CD4-positive, alpha-beta T cell treated with Interleukin-6 at 100 ng/mL for 8 hours (primary cell): ENCODE data around the gene SLC66A2.

ENCODE experiments used
- DNase-seq: peaks from one replicate; pipeline ENCODE4 v3.0.0-alpha.2; 2020; ENCODE audit warnings: mixed read lengths, low spot score

Gene SLC66A2

GRCh38 chr18:79950515-79951341, 725 bp downstream of the SLC66A2 start:
- DNase-seq = no peak

- DNase-seq = no peak
Measured at GRCh38 chr18:79949697-79950487, 1.6 kb downstream of the SLC66A2 start.

GRCh38 chr18:79948719-79949411, 2.6 kb downstream of the SLC66A2 start:
- DNase-seq = no peak

- DNase-seq = no peak
Measured at GRCh38 chr18:79947881-79948610, 3.4 kb downstream of the SLC66A2 start.

DNA sequence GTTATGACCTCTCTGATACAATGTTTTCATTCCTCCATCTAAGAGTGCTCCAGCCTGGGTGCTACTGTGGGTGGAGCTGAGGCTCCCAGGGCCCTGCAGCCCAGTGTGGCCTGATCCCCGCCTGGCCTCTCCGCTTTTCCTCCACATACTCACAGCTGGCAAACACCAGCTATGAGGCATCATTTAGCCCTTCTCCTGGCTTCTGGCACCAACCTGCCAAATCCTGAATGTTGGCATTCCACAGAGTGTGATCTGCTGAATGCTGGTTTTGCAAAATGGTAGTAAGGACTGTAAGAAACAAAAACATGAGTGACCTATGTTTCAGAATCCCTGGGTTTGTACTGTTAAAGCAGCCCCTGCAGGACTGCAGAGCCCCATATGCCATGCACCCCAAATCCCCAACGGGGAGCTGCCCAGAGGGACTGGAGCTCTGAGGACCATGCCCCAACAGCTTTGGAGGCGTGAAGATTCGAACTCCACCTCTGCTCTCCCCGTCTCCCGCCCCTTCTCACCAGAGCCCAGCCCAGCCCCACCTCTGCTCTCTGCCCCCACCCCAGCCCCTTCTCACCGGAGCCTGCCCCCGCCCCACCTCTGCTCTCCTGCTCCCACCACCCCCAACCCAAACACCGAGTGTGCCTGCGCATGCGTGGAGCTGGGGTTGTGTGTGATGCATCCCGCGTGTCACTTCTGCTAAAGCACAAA, 4.2 kb downstream of the SLC66A2 start:
- no peak for DNase-seq

DNA sequence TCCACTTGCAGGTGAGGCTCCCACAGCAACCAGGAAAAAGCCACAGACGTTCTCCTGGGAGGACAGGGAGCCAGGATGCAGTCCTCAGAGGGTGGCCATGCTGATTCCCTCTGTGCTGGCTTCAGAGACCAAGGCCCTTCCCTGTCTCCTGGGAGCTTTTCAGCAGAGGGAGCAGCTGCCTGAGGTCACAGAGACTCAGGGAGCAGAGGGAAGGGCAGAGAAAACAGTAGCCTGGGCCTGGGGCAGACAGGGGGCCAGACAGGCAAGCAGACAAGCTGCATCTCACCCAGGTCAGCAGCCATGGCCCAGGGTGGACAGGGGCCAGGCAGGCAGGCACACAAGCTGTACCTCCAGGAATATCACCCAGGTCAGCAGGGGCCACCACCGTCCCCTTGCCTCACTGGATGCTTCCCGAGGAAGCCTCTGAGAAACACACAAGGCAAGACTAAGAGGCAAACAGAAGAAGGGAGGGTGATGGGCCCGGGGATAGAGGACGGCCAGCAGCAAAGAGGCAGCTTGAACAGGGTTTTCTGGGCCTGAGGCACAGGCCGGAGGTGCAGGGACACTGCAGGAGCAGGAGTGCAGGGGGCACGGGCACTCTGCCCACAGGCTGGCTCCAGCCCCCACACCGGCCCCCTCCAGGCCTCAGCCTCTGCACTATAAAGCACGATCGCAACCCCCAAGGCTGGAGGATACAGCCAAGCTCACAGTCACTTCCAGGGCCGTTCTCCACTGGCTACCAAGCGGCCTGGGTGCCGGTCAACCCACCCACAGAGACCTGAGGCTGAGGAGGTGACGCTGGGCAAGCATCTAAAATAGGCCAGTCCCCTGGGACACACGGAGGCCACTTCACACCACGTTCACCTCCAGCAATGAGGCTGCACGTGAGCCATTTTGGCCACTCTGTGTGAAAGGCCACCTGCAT, 6.1 kb downstream of the SLC66A2 start:
- DNase-seq = no peak

GRCh38 chr18:79944746-79945117, 6.7 kb downstream of the SLC66A2 start:
- no peak for DNase-seq

GRCh38 chr18:79944126-79944731, 7.2 kb downstream of the SLC66A2 start:
- no peak for DNase-seq

GRCh38 chr18:79943608-79944125, 7.8 kb downstream of the SLC66A2 start:
- no peak for DNase-seq

DNA sequence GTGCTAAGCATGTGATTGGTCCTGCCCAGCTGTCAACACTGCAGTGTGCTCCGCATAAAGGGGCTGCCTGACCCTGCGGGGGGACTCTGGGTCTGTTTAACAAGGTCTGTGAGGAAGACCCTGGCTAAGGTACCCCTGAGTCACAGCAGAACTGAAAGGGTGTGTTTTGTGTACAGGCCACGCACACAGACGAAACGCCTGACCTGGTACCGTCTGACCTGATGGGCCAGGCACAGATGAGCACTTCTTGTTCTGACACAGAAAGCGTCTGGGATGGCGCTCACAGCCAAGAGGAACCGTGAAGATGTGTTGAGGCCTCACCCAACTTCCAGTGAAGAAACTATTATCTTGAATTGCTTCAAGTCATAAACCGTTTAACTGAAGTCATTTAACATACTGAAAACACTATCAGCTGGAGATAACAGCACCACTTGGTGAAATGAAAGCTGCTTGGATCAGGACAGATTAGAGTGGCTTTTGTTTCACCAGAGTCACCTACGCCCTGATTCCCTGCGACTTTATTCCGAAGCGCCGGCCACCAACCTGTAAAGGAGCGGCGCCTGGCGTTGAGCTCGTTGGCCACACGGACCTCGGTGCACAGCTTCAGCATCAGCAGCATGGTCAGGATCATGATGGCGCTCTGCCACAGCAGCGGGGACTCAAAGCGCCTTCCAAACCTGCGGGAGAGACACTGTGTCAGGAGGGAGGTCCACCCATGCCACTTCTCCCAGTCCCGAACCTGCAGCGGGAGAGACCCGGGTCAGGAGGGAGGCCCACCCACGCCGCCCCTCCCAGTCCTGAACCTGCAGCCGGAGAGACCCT, 8.5 kb downstream of the SLC66A2 start:
- DNase-seq = no peak

DNA sequence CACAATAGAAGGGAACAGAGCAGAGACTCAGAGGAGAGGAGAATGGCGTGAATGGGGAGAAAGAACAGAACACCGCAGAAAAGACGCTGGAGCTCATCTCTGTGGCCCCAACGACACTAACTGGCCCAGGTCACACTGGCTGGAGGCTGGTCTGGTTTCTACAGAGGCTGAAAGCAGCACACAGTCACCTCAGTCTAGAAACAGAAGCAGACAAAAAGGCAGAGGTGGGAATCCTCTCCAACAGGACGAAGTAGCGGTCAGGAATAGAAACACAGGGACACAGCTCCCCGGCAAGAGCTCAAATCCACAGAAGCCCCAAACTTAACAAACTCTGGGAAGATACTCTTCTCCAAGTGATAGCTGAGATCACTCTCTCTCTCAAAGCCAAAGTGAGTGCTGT, 9.2 kb downstream of the SLC66A2 start:
- no peak for DNase-seq

DNA sequence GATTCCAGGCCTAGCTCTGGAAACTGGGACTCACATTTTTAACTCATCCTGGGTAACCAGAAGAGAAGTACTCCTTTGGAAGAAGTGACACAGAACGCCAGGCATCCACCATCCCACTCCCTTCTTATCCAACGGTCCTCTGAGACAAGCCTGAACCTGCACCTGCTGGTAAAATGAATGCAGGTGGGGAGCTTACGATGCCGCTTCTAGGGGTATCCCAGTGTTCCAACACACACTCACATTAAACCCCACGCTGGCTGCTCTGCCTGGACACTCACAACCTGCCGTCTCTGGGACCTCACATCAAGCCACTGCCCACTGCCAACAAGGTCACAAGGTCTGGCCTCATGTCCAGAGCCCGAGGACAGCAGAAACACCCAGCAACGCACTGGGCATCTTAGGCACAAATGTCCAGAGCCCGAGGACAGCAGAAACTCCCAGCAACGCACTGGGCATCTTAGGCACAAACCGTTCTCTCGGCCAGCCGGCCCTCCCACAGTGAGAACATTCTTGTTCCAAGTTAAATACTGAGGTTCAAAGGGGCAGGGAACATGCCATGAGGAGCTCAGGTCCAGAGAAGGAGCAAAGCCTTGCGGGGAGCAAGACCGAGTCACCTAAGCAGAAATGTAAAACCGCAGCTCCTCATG, 9.9 kb downstream of the SLC66A2 start:
- DNase-seq = no peak

DNA sequence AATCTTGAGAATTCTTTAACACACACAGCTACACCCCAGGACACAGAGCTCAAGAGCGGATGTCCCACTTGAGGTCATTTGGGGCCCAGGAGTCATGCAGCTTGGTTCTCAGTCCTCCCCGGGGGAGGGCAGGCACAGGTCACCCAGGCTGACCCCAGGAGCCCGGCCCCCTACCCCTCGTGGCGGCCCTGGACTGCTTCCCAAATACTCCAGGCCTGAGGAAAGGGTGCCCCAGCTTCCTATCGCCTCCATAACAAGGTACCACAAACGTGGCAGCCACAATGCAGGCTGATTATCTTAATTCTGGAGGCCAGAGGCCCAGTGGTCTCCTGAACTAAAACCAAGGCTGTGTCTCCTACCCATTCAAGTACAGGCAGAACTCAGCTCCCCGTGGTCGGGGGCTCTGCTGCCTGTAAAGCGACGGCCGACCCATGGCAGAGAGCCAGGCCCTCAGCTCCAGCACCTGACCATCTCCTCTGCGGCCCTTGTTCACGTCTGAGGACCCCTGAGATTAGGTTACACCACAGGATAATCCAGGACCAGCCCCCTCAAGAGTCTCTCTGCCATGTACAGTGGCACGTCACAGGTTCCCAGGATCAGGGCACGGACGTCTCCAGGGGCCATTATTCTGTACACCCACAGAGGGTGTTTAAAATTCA, 10.5 kb downstream of the SLC66A2 start:
- no peak for DNase-seq

GRCh38 chr18:79940126-79940813, 11.2 kb downstream of the SLC66A2 start:
- no peak for DNase-seq

- DNase-seq = no peak
Measured at GRCh38 chr18:79939096-79939495, 12.4 kb downstream of the SLC66A2 start.

DNA sequence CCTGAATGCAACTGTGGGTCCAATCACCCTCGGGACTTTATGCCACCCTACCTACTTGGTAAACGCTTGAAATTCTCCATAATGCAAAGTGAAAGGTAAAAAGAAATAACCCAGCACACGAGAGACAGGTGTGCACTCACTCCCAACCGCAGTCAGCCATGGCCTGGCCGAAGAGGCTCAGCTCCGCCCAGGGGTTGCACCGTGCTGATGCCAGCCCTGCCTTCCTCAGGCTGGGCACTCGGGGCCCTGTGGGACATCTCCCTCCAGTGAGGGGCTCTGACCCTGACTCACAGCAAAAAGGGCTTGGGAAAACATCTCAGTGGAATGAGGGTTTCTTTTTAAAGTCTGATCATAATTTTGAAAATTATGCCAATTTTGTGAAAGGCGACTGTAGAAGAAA, 13.3 kb downstream of the SLC66A2 start:
- no peak for DNase-seq
